GM19438 (cell line): ENCODE data around the gene CGB8.
"Not testable (repeated sequence)": the region's sequence is repeated elsewhere in the genome, so short reads cannot be mapped to it uniquely, and the experiment has no call there.

Experiments
- ATAC-seq: cut with Tn5 transposase; IDR thresholded peaks from one replicate; pipeline ENCODE4 v1.9.1; 2021; ENCODE audit warnings: low read depth; ENCODE audit not compliant: unreplicated experiment

Gene CGB8

GRCh38 chr19:49036815-49037214 is 12.1 kb downstream of the CGB8 start, which contains the start of gene CGB1:
Gene CGB1 (minus strand): TSS chr19:49036895. CDS start chr19:49036711, 184 bp downstream.
- not testable (repeated sequence) for ATAC-seq

GRCh38 chr19:49031642-49032301 is 17.1 kb downstream of the CGB8 start, which contains the start of gene CGB2:
Gene CGB2 (plus strand): TSS chr19:49031890. CDS start chr19:49032096, 206 bp downstream.
- ATAC-seq = not testable (repeated sequence)

DNA sequence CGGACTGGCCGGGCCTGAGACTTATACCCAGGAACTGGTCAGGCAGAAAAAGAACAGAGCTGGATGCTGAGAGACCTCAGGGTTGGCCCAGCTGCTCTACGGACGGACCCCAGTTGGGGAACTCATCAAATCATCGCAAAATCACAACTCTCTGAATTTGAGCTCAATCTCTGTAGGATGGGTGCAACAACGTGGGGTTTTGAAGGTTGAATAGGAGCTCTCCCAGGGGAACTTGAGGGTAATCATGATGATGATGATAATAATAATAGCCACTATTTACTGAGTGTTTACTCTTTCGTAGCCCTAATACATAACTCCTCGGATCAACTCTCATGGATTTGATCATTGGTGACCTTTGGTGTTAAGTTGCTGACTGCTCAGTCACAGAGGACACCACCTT is 18.6 kb downstream of the CGB8 start:
- ATAC-seq = not testable (repeated sequence)

- ATAC-seq = not testable (repeated sequence)
These were observed 19.2 kb downstream of the CGB8 start for GRCh38 chr19:49029749-49030148.

- not testable (repeated sequence) for ATAC-seq
These were observed 20.2 kb downstream of the CGB8 start for GRCh38 chr19:49028686-49029085.

DNA sequence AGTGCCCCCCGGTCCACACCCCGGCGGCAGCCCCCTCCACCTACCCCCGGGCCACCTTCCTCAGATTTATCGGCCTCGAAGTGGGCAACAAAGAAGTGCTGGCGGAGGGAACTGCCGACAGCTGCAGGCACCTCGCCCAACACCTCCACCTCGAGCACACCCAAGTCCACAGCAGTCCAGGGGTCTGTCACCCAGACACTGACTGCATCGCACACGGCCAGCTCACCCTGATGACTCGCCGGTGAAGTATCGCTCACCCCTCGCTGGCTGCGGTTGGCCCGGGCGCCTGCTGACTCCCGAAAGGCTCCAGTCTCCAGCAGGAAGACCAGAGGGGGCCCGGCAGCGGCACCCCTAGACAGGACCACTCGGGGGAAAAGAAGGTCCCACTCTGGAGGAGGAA is 23.3 kb downstream of the CGB8 start:
- ATAC-seq = not testable (repeated sequence)

GRCh38 chr19:49025088-49025487 is 23.8 kb downstream of the CGB8 start:
- ATAC-seq = not testable (repeated sequence)

DNA sequence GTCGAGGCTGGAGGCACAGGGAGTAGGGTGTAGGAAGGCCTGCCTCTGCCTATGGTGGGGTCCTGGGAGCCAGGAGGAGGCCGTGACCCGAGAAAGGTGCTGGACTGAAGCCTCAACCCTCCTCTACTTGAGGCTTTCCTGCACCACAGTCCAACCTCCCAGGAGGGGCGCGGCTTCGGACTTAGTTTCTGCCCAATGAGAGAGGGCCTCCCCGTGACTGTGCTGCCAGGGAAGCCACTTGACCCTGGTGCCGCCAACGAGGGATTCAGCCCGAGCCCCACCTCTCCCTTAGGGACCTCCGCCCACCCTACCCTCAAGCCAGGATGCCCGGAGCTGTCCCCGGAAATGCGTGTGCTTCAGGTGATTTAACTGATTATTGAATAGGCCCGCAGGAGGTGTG is 24.7 kb downstream of the CGB8 start, which contains the start of gene CGB3:
TSS of gene CGB3 (minus strand) at position 101 of the 400 bp plus-strand sequence. CDS start 362 bp downstream, outside the sequence.
- ATAC-seq = not testable (repeated sequence)

GRCh38 chr19:49022116-49022515 is 26.8 kb downstream of the CGB8 start:
- ATAC-seq = no peak

DNA sequence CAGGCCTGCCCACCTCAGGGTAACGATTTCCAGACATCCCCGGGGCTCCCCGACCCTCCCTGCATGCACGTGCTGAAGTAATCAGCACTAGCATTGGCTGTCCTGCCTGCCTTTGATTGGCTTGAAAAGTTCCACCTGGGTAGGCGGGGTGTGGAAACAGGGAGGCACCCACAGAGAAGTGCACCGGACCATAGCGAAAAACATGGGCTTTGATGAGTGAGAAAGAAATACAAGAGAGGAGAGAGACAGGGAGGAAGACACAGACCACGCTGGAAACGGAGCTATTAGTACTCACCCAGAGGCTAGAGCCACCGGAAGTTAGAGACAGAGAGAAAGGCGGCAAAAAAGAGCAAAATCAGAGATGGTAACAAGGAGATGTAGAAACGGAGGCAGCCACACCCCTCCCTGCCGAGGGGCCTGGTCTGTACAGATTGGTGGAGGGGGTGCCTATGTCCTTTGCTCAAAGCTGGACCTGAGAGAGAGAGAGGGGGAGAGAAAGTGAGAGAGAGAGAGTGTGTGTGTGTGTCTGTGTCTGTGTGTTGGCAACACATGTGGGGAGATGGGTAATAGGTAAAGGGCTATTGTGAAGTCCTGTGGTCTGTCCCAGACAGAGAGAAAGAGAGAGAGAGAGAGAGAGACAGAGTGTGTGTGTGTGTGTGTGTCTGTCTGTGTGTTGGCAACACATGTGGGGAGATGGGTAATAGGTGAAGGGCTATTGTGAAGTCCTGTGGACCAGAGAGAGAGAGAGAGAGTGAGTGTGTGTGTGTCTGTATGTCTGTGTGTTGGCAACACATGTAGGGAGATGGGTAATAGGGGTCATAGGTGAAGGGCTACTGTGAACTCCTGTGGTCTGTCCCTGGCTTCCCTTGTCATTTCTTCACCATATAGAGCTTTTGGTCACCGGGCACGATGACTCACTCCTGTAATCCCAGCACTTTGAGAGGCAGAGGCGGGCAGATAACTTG is 27.7 kb downstream of the CGB8 start:
- no peak for ATAC-seq

- no peak for ATAC-seq
These were observed 28.6 kb downstream of the CGB8 start for GRCh38 chr19:49020342-49020741.

DNA sequence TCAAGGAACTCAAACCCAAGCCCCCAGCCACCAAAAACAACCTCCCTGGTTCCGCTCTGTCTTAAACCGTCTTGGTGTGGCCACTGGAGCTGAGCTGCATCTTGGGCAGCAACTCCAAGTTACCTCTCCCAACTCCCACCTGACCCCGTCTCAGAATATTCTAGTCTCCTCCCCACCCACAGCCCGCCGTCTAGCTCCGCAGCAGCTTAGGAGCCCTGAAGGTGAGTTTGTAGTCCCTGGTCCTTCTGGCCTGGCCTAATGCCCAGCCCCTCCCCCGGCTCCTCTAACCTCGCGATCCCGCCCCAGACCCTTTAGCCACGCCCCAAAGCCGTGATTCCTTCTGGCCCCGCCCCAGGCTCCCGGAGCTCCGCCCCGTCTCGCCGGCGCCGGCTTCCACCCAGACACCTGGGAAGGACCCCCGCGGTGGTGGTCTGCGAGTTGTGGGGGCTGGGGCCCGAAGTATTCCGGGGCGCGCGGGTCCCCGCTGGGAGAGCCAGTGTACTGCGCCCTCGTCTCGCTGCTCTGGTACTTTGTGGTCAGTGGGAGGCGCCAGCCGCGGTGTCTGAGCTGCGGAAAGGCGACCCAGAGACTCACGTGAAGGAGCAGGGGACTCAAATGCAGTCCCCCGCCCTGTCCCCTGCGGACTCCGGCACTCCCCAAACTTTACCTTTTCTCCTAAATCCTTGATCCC is 29.5 kb downstream of the CGB8 start:
- no peak for ATAC-seq

GRCh38 chr19:49018388-49019241 is 30.3 kb downstream of the CGB8 start:
- ATAC-seq = not testable (repeated sequence)

DNA sequence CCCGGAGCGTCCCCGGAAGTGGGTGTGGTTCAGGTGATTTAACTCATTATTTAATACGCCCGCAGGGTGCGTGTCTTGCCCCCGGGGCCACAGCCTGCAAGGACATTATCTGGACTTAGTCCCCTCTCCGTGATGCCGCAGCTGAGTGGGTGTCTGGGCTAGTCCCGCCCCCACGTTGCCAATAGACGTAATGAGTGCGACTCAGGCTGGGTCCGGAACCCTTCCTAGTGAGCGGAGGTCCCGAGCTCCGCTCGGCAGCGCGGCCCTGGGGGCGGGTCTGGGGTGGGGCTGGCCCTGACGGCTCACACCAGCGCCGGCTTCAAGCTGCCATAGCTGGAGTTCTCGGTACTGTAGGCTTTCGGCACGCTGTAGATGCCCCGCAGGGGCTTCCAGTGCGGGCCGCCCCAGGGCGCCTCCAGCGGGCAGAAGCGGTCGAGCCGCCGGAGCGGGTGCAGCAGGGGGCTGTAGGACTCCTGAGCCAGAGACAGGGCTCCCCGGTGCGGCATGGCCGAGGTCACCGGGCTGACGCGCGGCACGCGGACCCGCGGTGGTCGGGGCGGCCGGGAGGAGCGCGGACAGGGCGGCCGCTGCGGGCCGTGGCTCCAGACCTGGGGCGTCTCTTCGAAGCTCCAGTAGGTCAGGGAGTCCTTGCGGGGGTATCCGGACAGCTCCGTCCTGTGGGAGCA is 31.1 kb downstream of the CGB8 start:
- ATAC-seq = no peak

DNA sequence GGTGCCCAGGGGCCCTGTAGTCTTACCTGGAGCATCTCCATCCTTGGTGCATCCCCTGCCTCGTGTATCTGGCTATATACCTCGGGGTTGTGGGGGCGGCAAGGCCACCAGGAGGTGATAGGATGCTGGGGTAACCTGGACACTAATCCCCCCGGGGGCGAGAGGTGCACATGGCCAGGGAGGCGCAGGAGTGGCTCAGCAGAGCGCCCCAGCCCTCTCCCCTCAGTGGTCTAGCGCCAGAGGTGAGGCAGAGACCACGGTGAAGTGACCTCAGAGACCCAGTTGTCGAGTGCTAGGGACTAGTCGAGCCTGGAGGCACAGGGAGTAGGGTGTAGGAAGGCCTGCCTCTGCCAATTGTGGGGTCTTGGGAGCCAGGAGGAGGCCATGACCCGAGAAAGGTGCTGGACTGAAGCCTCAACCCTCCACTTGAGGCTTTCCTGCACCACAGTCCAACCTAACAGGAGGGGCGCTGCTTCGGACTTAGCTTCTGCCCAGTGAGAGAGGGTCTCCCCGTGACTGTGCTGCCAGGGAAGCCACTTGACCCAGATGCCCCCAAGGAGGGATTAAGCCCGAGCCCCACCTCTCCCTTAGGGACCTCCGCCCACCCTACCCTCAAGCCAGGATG is 31.8 kb downstream of the CGB8 start, which contains the start of gene LHB:
TSS of gene LHB (minus strand) at position 51 of the 625 bp plus-strand sequence. CDS start at position 41, 10 bp downstream.
- no peak for ATAC-seq

DNA sequence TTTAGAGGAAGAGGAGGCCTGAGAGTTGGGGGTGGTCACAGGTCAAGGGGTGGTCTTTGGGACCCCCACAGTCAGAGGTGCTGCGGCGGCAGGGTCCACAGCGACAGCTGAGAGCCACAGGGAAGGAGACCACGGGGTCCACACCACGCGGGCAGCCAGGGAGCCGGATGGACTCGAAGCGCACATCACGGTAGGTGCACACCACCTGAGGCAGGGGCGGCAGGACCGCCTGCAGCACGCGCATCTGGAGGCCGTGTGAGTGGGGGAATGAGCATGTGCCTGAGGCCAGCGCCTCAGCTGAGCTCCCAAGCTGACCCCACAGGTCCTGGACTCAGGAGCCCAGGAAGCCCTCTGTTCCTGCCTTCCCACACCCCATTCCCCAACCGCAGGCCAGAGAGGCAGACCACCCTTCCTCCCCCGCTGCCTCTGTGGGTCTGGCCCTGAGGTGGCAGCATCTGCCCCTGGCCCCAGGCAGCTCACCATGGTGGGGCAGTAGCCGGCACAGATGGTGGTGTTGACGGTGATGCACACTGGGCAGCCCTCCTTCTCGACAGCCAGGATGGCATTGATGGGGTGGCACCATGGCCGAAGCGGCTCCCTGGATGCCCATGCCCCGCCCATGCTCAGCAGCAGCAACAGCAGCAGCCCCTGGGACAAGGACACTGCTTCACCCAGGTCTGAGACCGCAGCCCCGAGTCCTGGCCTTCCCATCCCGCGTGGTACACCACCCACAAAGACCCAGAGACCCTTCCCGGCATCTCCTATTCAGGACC is 32.7 kb downstream of the CGB8 start:
- no peak for ATAC-seq

- ATAC-seq = no peak
These were observed 34.0 kb downstream of the CGB8 start for GRCh38 chr19:49014870-49015255.
